Retinal pigment epithelial cell (primary cell): ENCODE measurements around the gene MS4A18.
"Not testable (repeated sequence)": the region's sequence is repeated elsewhere in the genome, so short reads cannot be mapped to it uniquely, and the experiment has no call there.

Experiments
- DNase-seq: peaks from one replicate; pipeline ENCODE4 v3.0.0-alpha.2; 2010; ENCODE audit warnings: low read depth
- H3K4me3 ChIP-seq: 2 replicates; pipeline ENCODE4 v1.5.1; 2011; ENCODE audit warnings: mild to moderate bottlenecking, low read length, control low read depth, moderate library complexity
- CTCF ChIP-seq: conservative IDR thresholded peaks from 2 replicates; pipeline ENCODE4 v1.5.1; 2011; ENCODE audit warnings: low read depth, low read length, control low read depth, inconsistent platforms

MS4A18 gene

DNA sequence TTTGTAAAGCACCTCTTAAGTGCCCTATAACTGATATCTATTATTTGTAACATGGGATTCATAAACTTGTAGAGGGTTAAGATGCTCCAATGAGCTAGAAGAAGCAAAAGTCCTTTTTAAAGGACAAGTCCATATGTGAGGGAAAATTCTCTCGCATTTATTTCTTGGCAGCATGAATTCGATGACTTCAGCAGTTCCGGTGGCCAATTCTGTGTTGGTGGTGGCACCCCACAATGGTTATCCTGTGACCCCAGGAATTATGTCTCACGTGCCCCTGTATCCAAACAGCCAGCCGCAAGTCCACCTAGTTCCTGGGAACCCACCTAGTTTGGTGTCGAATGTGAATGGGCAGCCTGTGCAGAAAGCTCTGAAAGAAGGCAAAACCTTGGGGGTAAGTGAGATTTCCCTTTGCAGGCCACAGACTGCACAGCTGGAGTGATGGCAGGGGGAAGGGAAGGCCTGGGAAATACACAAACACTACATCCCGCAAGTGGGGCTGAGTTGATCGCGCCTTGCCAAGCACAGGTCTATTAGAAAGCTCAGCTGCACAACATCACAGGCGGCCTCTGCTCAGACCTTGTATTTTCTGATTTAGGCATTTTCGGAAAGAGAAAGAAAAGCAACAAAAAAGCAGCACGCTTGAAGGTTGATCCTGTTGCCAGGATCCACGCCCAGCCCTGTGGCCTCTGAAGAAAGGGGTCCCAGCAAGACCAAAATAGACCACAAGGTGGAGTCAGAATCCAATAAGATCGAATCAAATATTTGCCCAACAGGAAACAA lies 23.6 kb upstream of the MS4A18 start:
- H3K4me3 ChIP-seq, result no peak overlapping the region
- DNase-seq, result no peak
- TF ChIP-seq CTCF, result peak; percentile 30

- no peak overlapping the region for H3K4me3 ChIP-seq
- DNase-seq, result no peak
- TF ChIP-seq CTCF, result no peak
Measured at GRCh38 chr11:60701469-60701818, 23.1 kb upstream of the MS4A18 start.

- no peak for TF ChIP-seq CTCF
- H3K4me3 ChIP-seq, result no peak overlapping the region
- no peak for DNase-seq
Measured at GRCh38 chr11:60703374-60703773, 21.1 kb upstream of the MS4A18 start.

DNA sequence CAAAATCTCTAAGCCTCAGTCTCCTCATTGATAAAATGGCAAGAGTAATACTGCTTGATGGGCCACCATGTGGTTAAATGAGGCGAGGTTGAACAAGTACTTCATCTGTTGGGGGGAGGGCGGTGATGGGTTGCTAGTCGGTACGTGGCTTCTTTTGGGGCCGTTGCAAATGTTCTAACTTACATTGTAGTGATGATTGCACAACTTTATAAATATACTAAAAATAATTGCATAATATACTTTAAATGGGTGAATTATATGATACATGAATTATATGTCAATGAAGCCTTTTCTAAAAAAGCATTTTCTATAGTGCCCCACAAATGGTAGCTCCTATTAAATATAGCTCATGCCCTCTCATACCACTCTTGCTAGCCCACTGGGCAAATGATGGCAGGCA lies 18.6 kb upstream of the MS4A18 start:
- H3K4me3 ChIP-seq, result no peak overlapping the region
- no peak for TF ChIP-seq CTCF
- no peak for DNase-seq

GRCh38 chr11:60706931-60707330 lies 17.6 kb upstream of the MS4A18 start:
- no peak for DNase-seq
- TF ChIP-seq CTCF, result no peak
- no peak overlapping the region for H3K4me3 ChIP-seq

- no peak for TF ChIP-seq CTCF
- DNase-seq, result no peak
- H3K4me3 ChIP-seq, result no peak overlapping the region
Measured at GRCh38 chr11:60710482-60710881, 14.0 kb upstream of the MS4A18 start.

DNA sequence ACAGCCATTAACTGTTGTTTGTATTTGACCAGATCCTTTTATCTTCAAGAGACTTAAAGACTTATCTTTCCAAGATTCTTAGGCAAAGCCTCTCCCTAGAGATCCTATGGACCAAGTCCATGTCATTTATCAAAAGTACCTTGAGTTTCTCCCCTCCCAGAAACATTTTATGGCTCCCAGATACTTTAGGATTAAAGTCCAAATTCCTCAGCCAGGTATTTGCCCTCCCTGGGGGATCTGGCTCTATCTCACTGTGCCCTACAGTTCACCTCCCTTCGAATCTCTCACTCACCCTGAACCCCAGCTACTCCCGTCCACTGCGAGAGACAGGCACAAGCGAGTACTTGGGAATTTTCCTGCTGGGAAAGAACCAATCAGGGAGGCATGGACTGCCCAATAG lies 13.2 kb upstream of the MS4A18 start:
- no peak for DNase-seq
- no peak overlapping the region for H3K4me3 ChIP-seq
- TF ChIP-seq CTCF, result no peak

DNA sequence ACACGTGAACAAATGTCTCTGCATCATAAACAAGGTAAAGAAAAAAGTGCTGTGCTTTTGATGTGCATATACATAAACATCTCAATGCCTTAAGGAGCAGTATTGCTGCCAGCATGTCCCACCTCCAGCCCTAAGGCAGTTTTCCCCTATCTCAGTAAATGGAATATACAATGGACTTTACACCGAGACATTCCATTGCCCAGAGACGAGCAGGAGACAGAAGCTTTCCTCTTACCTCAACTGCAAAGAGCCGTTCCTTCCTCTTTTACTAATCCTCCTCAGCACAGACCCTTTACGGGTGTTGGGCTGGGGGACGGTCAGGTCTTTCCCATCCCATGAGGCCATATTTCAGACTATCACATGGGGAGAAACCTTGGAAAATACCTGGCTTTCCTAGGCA lies 11.1 kb upstream of the MS4A18 start:
- H3K4me3 ChIP-seq, DNase-seq: not testable (repeated sequence)
